ENCODE data around the gene RAD9A.

RAD9A gene

DNA sequence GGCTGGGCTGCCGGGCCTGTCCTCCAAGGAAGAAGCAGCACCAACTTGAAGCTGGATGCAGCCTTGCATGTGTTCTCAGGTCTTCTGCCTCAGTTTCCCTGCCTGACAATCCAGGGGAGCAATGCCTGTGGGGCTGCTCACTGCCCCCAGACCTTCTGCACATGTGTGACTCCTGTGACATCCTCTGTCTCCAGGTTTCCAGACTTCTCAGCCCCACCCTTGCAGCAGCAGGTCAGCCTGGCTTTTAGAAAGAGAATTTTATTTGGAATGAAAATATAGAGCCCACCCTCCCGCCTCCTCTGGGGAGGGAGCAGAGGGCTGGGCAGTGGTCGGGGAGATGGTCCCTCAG lies 46.0 kb downstream of the RAD9A start:
- no peak overlapping the region for H3K4me3 ChIP-seq (ENCODE audit: low read depth, low read length)

GRCh38 chr11:67438158-67438902 lies 46.5 kb downstream of the RAD9A start:
- no peak overlapping the region for H3K4me3 ChIP-seq (ENCODE audit: low read depth, low read length)

DNA sequence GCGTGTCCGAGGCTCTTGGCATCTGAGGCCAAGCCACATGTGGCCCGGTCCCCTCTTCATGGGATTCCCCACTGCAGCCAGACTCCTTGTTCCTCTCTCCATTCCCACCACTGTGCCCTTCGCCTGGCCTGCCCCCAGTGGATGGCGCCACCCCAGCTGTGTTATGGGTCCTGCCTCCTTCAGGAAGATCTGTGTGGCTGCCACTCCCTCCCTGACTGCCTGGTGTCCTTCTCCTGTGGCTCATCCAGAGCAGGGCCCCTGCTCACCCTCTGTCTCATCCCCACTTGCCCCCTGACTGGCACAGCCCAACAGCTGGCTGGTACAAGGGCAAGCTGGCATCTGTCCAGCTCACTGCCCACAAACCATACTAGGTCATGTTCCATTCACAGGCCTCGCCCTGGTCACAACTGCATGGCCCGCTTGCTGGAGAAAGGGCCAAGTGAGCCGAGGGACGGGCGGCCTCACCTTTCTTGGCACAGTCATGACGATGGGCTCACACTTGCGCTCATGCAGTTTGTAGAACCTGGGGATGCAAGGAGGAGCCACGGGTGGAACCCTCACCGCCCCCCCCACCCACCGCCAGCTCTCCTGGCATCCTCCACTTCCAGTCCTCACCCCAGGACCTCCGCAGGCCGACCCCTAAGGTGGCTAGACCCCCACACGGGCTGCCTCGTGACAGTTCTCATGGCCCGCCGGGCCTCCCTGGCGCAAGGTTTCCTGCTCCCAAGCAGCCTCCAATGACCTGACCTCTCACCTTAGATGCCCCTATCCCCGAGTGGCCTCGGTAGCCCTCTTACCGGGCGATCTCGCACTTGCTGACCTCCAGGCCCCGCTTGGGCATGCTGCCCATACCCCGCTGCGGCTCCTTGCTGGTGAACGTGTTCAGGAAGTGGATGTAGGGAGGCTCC lies 47.8 kb downstream of the RAD9A start:
- no peak overlapping the region for H3K4me3 ChIP-seq (ENCODE audit: low read depth, low read length)

GRCh38 chr11:67440229-67441097 lies 48.7 kb downstream of the RAD9A start:
- no peak overlapping the region for H3K4me3 ChIP-seq (ENCODE audit: low read depth, low read length)

- H3K4me3 ChIP-seq (ENCODE audit: low read depth, low read length): no peak overlapping the region
Observed at GRCh38 chr11:67441098-67441563, 49.3 kb downstream of the RAD9A start.

GRCh38 chr11:67441731-67442351 lies 50.1 kb downstream of the RAD9A start:
- no peak overlapping the region for H3K4me3 ChIP-seq (ENCODE audit: low read depth, low read length)

DNA sequence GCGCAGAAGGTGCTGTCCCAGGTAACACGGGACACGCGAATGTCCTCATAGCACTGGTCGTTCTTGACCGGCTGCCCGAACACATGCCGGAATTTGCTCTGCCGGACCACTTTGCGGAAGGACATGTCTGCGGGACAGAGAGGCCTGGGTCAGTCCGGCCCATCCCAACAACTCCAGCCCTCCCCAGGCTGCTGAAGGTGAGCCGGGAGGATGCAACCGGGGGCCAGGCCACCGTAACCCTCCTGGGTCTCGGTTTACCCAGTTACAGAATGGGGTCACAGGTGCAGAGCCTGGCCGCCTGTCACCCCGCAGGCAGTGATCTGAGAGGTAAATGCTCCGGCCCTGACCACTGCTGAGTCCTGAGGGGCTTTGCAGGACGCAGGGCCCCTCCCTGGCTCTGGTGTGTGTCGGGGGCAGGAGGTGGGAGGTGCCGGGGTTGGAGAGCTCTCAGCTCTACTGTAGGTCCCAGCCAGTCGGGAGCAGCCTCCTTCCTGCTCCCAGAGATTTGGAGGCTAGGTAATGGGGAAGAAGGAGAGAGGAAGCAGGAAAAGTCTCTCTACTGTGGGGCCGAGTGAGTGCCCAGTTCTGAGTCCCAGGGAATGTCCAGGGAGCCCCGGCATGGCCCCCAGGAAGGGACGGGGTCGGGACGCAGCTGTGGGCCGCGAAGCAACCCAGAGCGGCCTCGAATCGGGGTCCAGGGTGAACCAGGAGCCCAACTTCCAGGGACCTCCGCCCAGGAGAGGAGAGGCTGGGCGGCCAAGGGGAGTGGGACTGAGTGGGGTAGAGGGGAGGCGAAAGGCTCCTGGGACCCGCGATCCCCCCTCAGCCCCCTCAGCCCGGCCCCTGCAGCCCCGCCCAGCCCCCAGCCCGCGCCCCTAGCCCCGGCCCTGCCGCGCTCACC lies 51.0 kb downstream of the RAD9A start:
- H3K4me3 ChIP-seq (ENCODE audit: low read depth, low read length): peak overlapping the region; percentile 63

DNA sequence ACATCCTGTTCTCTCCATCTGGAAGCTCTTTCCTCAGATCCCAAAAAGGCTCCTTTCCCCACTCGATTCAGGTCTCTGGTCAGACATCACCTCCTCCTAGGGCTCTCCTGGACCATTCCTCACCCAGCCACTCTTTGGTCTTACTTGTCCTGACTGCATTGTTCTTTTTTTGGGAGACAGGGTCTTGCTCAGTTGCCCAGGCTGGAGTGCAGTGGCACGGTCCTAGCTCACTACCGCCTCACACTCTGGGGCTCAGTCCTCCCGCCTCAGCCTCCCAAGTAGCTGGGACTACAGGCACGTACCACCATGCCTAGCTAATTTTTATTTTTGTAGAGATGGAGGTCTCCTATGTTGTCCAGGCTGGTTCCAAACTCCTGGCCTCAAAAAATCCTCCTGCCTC lies 53.7 kb downstream of the RAD9A start:
- H3K4me3 ChIP-seq (ENCODE audit: low read depth, low read length): no peak overlapping the region
